Ectodermal cell (in vitro differentiated cells): ENCODE data around the gene NADSYN1.

Source experiments
- H3K27ac ChIP-seq: 2 replicates; pipeline ENCODE4 v1.7.0; 2013; ENCODE audit warnings: mild to moderate bottlenecking, low read depth, low read length; ENCODE audit not compliant: insufficient read depth, poor library complexity, severe bottlenecking
- H3K27me3 ChIP-seq: 2 replicates; pipeline ENCODE4 v1.7.0; 2013; ENCODE audit warnings: mild to moderate bottlenecking, low read length; ENCODE audit not compliant: insufficient read depth, control insufficient read depth, poor library complexity, severe bottlenecking
- H3K36me3 ChIP-seq: one replicate; pipeline ENCODE4 v1.7.0; 2013; ENCODE audit warnings: low read length; ENCODE audit not compliant: control insufficient read depth, insufficient read depth
- H3K4me1 ChIP-seq: one replicate; pipeline ENCODE4 v1.7.0; 2013; ENCODE audit warnings: low read length; ENCODE audit not compliant: control insufficient read depth, insufficient read depth
- H3K4me3 ChIP-seq: 2 replicates; pipeline ENCODE4 v1.7.0; 2013; ENCODE audit warnings: low read depth, low read length, control low read depth; ENCODE audit not compliant: insufficient read depth
- H3K9me3 ChIP-seq: 2 replicates; pipeline ENCODE4 v1.7.0; 2013; ENCODE audit warnings: mild to moderate bottlenecking, low read length, moderate library complexity; ENCODE audit not compliant: control insufficient read depth
- WGBS, 2 experiments: methylation state at CpG; one replicate each; pipeline ENCODE4 v1.1.7; 2013; ENCODE audit warnings: missing lambda C conversion rate in 2 of 2; 5-methylcytosine and 5-hydroxymethylcytosine counted together

The NADSYN1 gene

GRCh38 chr11:71478528-71478840 is 25.5 kb downstream of the NADSYN1 start:
- Histone ChIP-seq H3K27ac (no peak overlapping the region), H3K4me1 (peaks cover 7% of the 10 kb centered on the region), H3K27me3 (no peaks in the 10 kb centered on the region), H3K4me3 (no peak overlapping the region), H3K36me3 (peaks cover 8% of the 10 kb centered on the region), H3K9me3 (no peaks in the 10 kb centered on the region)
- 96% methylated on average over 11 of the region's 11 CpGs for WGBS, 2 experiments

- 91 to 93% methylated on average over 24 of the region's 24 CpGs for WGBS, 2 experiments
- Histone ChIP-seq H3K36me3 (peaks cover 17% of the 10 kb centered on the region), H3K27me3 (no peaks in the 10 kb centered on the region)
Measured at GRCh38 chr11:71481101-71481960, 28.3 kb downstream of the NADSYN1 start.

GRCh38 chr11:71482216-71482615 is 29.2 kb downstream of the NADSYN1 start:
- Histone ChIP-seq H3K4me3 (no peak overlapping the region), H3K27ac (no peak overlapping the region)
- WGBS, 2 experiments, result 91 to 95% methylated on average over 18 of the region's 18 CpGs

More at GRCh38 chr11:71481101-71481960, 28.3 kb downstream of the NADSYN1 start:
- H3K4me3 ChIP-seq, result no peak overlapping the region
- no peaks in the 10 kb centered on the region for H3K9me3 ChIP-seq
- no peak overlapping the region for H3K27ac ChIP-seq
- H3K4me1 ChIP-seq, result peaks cover 7% of the 10 kb centered on the region

GRCh38 chr11:71482746-71483364 is 29.9 kb downstream of the NADSYN1 start:
- no peaks in the 10 kb centered on the region for H3K9me3 ChIP-seq
- no peak overlapping the region for H3K27ac ChIP-seq
- no peaks in the 10 kb centered on the region for H3K27me3 ChIP-seq
- H3K4me3 ChIP-seq, result no peak overlapping the region
- H3K36me3 ChIP-seq, result peaks cover 17% of the 10 kb centered on the region
- WGBS, 2 experiments, result 95 to 97% methylated on average over 13 of the region's 13 CpGs
- H3K4me1 ChIP-seq, result peaks cover under 1% of the 10 kb centered on the region

More at GRCh38 chr11:71482216-71482615, 29.2 kb downstream of the NADSYN1 start:
- Histone ChIP-seq H3K36me3 (peaks cover 17% of the 10 kb centered on the region), H3K4me1 (peaks cover 5% of the 10 kb centered on the region), H3K27me3 (no peaks in the 10 kb centered on the region), H3K9me3 (no peaks in the 10 kb centered on the region)

- Histone ChIP-seq H3K4me3 (no peak overlapping the region), H3K9me3 (no peaks in the 10 kb centered on the region), H3K36me3 (peaks cover 17% of the 10 kb centered on the region), H3K4me1 (peaks cover 9% of the 10 kb centered on the region), H3K27ac (no peak overlapping the region), H3K27me3 (no peaks in the 10 kb centered on the region)
- WGBS, 2 experiments, result 87 to 90% methylated on average over 6 of the region's 6 CpGs
Measured at GRCh38 chr11:71483692-71484091, 30.7 kb downstream of the NADSYN1 start.

- H3K4me3 ChIP-seq, result no peak overlapping the region
- no peak overlapping the region for H3K27ac ChIP-seq
- peaks cover 17% of the 10 kb centered on the region for H3K36me3 ChIP-seq
- H3K4me1 ChIP-seq, result peaks cover 16% of the 10 kb centered on the region
- no peaks in the 10 kb centered on the region for H3K27me3 ChIP-seq
- H3K9me3 ChIP-seq, result no peaks in the 10 kb centered on the region
- WGBS, 2 experiments, result 94 to 96% methylated on average over 23 of the region's 23 CpGs
Measured at GRCh38 chr11:71484248-71485062, 31.5 kb downstream of the NADSYN1 start.

- no peak overlapping the region for H3K4me3 ChIP-seq
- H3K27me3 ChIP-seq, result no peaks in the 10 kb centered on the region
- no peak overlapping the region for H3K27ac ChIP-seq
- WGBS, 2 experiments, result 91 to 92% methylated on average over 6 of the region's 6 CpGs
- H3K9me3 ChIP-seq, result no peaks in the 10 kb centered on the region
- peaks cover 16% of the 10 kb centered on the region for H3K4me1 ChIP-seq
- peaks cover 17% of the 10 kb centered on the region for H3K36me3 ChIP-seq
Measured at GRCh38 chr11:71485063-71485399, 32.0 kb downstream of the NADSYN1 start.

- 95 to 96% methylated on average over 18 of the region's 18 CpGs for WGBS, 2 experiments
- Histone ChIP-seq H3K9me3 (no peaks in the 10 kb centered on the region), H3K27me3 (no peaks in the 10 kb centered on the region), H3K27ac (no peak overlapping the region), H3K36me3 (peaks cover 17% of the 10 kb centered on the region), H3K4me3 (no peak overlapping the region), H3K4me1 (peaks cover 16% of the 10 kb centered on the region)
Measured at GRCh38 chr11:71485466-71485865, 32.5 kb downstream of the NADSYN1 start.

GRCh38 chr11:71486320-71486719 is 33.3 kb downstream of the NADSYN1 start:
- H3K4me1 ChIP-seq, result peaks cover 16% of the 10 kb centered on the region
- no peaks in the 10 kb centered on the region for H3K27me3 ChIP-seq
- H3K9me3 ChIP-seq, result no peaks in the 10 kb centered on the region
- H3K27ac ChIP-seq, result no peak overlapping the region
- no peak overlapping the region for H3K4me3 ChIP-seq
- H3K36me3 ChIP-seq, result peaks cover 17% of the 10 kb centered on the region
- WGBS, 2 experiments, result 85 to 89% methylated on average over 1 of the region's 1 CpG

- Histone ChIP-seq H3K9me3 (no peaks in the 10 kb centered on the region), H3K4me3 (no peak overlapping the region), H3K36me3 (peaks cover 6% of the 10 kb centered on the region), H3K27ac (no peak overlapping the region), H3K27me3 (no peaks in the 10 kb centered on the region), H3K4me1 (peaks cover 16% of the 10 kb centered on the region)
- WGBS, 2 experiments, result 82 to 83% methylated on average over 6 of the region's 6 CpGs
Measured at GRCh38 chr11:71488681-71489270, 35.8 kb downstream of the NADSYN1 start.
